ENCODE data around the gene NR3C1.

Gene NR3C1

DNA sequence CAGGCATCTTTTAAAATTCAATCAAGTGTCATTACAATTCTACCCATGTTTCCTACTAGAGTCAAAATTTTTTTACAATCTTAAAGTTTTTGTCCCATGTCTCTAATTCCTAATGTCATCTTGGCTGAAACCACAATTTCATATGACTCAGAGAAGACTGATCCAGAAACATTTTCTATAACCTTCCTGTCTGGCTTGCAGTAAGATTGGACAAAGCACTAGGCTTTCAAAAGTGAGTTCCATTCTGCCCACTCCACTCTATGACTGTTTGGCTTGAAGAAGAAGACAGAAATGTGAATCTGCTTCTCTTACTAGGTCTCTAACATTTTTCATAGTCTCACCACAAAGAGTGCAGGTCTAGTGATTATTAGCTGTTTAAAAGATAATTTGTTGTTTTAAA is 88.8 kb downstream of the NR3C1 start:
- ChIA-PET CTCF (no interaction called here), POLR2A (no interaction called here)
- DNase-seq (ENCODE audit: low read depth, low spot score), result peak; percentile 66
- TF ChIP-seq, protein P1, sequence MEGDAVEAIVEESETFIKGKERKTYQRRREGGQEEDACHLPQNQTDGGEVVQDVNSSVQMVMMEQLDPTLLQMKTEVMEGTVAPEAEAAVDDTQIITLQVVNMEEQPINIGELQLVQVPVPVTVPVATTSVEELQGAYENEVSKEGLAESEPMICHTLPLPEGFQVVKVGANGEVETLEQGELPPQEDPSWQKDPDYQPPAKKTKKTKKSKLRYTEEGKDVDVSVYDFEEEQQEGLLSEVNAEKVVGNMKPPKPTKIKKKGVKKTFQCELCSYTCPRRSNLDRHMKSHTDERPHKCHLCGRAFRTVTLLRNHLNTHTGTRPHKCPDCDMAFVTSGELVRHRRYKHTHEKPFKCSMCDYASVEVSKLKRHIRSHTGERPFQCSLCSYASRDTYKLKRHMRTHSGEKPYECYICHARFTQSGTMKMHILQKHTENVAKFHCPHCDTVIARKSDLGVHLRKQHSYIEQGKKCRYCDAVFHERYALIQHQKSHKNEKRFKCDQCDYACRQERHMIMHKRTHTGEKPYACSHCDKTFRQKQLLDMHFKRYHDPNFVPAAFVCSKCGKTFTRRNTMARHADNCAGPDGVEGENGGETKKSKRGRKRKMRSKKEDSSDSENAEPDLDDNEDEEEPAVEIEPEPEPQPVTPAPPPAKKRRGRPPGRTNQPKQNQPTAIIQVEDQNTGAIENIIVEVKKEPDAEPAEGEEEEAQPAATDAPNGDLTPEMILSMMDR (IDR thresholded peaks at IDR 0.05; ENCODE audit: insufficient read depth, low read length, missing control alignments), result no peak
- no peak overlapping the region for H3K4me3 ChIP-seq (ENCODE audit: low read depth, low read length)

DNA sequence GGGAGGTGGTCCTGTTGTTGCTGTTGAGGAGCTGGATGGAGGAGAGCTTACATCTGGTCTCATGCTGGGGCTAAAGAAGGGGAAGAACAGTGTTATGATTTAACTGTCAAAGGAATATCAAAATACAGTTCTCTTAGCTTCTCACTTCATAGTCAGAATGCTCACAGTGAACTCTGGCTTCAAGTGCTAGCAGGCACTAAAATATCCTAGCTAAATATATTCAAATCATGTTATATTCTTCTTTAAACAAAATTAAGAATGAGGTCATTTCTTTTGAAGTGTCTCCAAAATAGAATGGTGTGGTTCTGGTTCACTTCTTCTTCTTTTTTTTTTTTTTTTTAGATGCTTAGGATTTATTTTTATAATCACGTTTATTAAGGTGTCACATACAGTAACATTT is 89.4 kb downstream of the NR3C1 start:
- no peak for DNase-seq (ENCODE audit: low read depth, low spot score)
- ChIA-PET POLR2A (no interaction called here), CTCF (no interaction called here)
- no peak overlapping the region for H3K4me3 ChIP-seq (ENCODE audit: low read depth, low read length)
- TF ChIP-seq, protein P1 (IDR thresholded peaks at IDR 0.05; ENCODE audit: insufficient read depth, low read length, missing control alignments), result no peak

DNA sequence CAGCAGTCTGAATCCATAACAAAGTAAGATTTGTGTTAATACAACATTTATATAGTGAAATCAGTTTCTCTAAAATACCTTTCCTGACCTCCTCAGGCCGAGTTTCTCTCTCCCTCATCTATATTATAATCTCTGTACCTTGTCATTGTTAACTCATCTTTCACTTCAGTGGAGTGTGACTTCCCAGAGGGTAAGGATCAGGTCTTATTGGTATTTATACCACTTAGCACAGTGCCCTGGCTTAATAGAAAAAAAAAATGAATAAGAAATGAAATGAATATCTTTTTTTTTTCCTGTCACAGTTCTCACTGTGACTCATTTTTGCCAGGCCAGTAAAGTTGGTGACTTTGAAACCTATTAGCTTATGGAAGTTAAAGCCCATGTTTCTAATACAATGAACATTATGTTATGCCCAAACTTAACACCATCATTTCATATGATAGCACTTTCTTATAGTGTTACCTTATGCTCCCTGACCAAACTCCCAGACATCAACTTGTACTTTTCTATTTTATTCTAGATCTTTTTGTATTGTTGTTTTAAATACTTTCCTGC is 90.1 kb downstream of the NR3C1 start:
- ChIA-PET POLR2A (no interaction called here), CTCF (interaction anchor here (0.6 kb wide), 1 partner anchor 956 kb away, joined by 3 read pairs; no protein-coding TSS in a partner anchor)
- DNase-seq (ENCODE audit: low read depth, low spot score), result no peak
- no peak overlapping the region for H3K4me3 ChIP-seq (ENCODE audit: low read depth, low read length)
- TF ChIP-seq, protein P1 (IDR thresholded peaks at IDR 0.05; ENCODE audit: insufficient read depth, low read length, missing control alignments), result no peak

DNA sequence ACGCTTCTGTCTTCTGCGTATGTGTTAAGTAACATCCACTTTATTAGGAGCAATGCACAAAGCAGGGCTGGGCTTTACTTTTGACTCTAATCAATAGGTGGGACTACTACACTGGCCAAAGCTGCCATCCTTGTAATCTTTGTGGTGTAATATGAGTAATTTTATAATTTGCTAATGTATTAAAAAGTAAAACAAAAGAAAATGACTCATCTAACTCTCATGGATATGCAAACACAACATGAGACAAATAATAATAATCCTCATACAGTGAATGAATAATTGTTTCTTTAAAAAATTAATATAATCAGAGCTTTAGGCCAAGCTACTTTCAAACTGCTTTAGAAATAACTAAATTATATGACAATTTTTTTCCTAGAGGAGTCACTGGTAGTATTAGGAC is 90.7 kb downstream of the NR3C1 start:
- DNase-seq (ENCODE audit: low read depth, low spot score), result no peak
- ChIA-PET CTCF (no interaction called here), POLR2A (no interaction called here)
- no peak overlapping the region for H3K4me3 ChIP-seq (ENCODE audit: low read depth, low read length)
- TF ChIP-seq, protein P1 (IDR thresholded peaks at IDR 0.05; ENCODE audit: insufficient read depth, low read length, missing control alignments), result no peak

DNA sequence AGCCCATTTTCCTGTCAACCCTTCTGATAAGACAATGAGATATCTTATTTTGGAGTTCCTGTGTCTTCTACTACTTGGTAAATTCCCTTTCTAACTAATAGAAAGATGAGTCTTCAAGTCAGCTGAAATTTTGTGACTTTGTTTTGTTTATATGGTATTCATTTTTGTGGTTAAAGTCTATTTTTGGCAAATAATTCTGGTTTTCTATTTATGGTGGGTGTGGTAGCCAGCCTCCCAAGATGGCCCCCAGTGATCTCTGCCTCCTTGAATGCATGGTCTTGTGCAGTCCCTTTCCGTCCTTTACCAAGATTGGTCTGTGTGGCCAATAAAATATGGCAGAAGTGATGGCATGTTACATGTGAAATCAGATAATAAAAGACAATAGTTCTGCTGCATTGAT is 91.5 kb downstream of the NR3C1 start:
- CTCF ChIA-PET, result no interaction called here
- POLR2A ChIA-PET, result no interaction called here
- TF ChIP-seq, protein P1 (IDR thresholded peaks at IDR 0.05; ENCODE audit: insufficient read depth, low read length, missing control alignments), result no peak
- H3K4me3 ChIP-seq (ENCODE audit: low read depth, low read length), result no peak overlapping the region
- no peak for DNase-seq (ENCODE audit: low read depth, low spot score)

DNA sequence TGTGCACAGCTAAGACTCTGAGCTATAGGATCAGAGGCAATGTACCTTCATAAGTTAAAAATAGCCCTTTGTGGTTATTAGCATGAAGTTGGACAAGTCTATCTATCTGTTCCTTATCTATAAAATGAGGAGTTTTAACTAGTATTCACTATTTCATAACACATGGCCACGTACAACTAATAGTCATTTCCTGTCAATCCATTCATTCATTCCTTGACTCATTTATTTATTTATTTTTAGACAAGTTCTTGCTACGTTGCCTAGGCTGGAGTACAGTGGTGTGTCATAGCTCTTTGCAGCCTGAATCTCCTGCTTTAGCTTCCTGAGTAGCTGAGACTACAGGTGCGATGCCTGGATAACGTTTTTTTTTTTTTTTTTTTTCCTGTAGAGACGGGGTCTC is 92.1 kb downstream of the NR3C1 start:
- POLR2A ChIA-PET, result no interaction called here
- DNase-seq (ENCODE audit: low read depth, low spot score), result no peak
- TF ChIP-seq, protein P1 (IDR thresholded peaks at IDR 0.05; ENCODE audit: insufficient read depth, low read length, missing control alignments), result no peak
- H3K4me3 ChIP-seq (ENCODE audit: low read depth, low read length), result no peak overlapping the region
- CTCF ChIA-PET, result no interaction called here

All from AG04449 (cell line).